GOT3 (cell line): Measurements from ENCODE around the gene IQCH.
"Not testable (repeated sequence)": the region's sequence is repeated elsewhere in the genome, so short reads cannot be mapped to it uniquely, and the experiment has no call there.

Experiments used
- DNase-seq: peaks from one replicate; lab custom pipeline; 2025; ENCODE audit warnings: mixed read lengths; lab: John Stamatoyannopoulos, UW

IQCH gene

DNA sequence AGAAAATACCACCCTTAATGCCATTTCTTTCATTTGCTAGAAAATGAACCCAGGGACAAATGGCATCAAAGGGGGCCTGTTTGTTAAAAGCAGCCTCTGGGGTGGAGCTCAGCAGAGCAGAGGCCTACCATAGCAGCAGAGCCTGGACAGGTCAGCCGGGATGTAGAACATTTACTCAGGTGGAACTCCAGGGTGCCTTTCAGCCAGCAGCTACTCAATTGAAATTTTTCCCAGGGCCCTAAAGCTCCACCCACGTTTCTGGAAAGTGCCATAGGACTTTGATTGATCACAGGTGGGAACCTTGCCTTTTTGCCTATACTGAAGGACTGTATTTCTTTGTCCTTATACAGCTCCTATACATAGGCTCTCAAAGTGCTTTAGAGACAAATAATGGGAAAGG lies 191.9 kb downstream of the IQCH start:
- no peak for DNase-seq

DNA sequence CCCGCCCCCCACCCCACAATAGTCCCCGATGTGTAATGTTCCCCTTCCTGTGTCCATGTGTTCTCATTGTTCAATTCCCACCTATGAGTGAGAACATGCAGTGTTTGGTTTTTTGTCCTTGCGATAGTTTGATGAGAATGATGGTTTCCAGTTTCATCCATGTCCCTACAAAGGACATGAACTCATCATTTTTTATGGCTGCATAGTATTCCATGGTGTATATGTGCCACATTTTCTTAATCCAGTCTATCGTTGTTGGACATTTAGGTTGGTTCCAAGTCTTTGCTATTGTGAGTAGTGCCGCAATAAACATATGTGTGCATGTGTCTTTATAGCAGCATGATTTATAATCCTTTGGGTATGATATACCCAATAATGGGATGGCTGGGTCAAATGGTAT lies 193.8 kb downstream of the IQCH start:
- DNase-seq: not testable (repeated sequence)

DNA sequence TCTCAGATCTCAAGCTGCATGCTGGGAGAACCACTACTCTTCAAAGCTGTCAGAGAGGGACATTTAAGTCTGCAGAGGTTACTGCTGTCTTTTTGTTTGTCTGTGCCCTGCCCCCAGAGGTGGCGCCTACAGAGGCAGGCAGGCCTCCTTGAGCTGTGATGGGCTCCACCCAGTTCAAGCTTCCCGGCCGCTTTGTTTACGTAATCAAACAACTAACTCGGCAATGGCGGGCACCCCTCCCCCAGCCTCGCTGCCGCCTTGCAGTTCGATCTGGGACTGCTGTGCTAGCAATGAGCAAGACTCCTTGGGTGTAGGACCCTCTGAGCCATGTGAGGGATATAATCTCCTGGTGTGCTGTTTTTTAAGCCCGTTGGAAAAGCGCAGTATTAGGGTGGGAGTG lies 199.1 kb downstream of the IQCH start:
- DNase-seq: not testable (repeated sequence)

DNA sequence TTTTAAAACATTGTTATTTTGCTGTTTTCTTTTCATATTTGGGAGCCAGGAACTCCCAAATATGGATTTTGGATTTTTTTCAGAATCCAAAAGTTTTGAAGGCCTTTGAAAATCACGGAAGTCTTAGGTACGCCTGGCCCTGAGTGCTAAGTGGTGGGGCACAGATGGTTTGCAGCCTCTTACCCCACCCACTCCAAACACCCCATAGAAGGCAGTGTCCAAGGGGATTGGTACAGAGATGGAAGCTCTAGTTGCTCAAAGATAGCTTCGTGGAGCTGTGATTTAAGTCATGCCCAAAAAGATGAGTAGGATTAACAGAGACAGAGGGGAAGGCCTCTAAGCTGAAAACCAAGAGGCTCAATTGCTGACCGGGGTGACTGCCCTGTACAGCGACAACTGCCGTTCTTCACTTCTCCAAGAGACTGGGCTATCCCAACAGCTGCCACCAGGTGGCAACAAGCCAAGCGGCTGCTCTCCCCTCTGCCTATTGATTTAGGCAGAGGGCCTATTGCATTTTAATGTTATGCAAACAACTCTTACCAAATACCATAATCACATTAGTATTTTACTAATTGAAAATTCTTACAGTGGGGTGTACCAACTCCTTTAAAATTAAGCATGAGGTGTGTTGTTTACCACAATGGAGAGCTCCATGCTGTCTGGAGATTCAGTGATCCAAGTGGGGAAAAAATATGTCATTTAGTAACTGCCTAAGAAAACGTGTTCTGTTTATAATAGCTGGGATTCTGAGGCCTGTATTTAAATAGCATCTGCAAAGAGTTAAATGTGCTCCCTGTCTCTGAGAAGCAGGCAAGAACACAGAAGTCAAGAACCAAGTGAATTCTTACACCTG lies 202.3 kb downstream of the IQCH start:
- peak; percentile 16 for DNase-seq

DNA sequence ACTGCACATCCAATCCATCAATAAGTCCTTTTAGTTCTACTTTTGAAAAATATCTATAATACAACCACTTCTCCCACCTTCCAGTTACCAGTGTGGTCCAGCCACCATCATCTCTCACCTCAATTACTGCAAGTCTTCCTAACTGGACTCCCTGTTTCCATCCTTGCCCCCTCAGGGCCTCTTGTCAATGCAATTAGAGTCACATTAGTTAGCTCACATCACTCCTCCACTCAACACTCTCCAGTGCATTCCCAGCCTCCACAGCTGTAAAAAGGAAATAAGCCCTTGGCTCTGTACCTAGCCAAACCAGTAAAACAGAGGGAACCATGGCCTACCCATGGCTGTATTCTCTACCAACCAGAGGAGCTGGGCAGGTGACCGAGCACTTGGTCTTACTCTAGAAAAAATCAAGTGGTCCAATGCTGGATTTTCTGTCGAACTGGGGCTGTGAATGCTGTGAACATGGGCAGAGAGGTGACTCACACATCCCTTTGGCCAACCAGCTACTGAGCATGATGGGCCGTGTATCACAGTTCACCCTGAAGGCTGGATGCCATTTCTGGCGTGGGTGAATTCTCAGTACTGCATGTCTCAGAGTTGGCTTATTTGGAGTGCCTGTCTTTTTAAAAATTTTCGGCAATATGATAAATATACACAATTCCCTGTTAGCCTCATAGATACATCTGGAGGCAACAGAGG lies 203.9 kb downstream of the IQCH start:
- no peak for DNase-seq

DNA sequence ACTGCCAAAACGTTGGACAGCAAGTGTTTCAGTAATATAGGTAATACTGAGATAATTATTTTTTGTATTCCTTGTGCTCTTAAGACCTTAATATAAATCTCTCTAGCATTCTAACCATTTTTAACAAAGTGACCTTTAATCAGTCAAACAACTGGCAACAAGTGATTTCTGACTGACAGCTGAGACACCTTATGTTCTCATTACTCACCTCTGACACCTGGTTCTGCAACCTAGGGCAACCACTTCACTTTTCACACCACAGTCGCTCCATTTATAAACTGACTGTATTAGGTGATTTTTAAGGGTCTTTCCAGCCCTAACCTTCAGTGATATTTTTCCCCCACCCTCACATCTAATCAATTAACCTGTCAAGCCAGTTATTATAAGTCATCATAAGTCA lies 205.9 kb downstream of the IQCH start:
- no peak for DNase-seq

DNA sequence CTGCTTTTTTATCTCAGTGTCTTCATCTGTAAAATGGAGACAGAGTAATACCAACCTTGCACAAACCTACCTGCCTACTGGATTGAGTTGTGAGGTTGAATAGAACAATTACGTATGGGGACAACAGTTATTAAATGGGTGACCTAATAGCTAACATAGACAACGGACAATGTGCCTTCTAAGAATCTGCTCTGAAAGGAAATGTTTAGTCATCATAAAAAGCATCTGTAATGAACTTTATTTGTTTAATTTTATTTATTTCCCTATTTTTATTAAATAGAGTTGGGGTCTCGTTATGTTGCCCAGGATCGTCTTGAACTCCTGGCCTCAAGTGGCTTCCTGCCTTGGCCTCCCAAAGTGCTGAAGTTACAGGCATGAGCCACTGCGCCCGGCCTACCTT lies 207.1 kb downstream of the IQCH start:
- DNase-seq: no peak

DNA sequence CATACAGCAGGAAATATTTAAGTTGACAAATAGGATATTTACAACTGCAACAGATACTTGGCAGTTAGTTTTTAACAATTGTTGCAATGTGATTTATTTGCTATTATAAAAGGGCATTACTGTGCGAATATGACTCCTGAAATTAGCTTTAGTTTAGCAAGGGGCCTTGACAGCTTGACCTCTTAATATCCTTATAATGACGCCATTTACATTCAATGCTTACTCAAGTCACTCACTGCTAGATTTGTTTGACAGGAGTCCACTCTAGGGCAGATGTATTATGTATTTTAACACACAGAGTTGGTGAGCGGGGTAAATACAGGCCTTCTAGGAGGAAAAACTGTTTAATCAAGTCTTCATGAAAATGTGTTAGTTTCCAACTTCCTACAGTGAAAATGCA lies 208.3 kb downstream of the IQCH start:
- DNase-seq: no peak

DNA sequence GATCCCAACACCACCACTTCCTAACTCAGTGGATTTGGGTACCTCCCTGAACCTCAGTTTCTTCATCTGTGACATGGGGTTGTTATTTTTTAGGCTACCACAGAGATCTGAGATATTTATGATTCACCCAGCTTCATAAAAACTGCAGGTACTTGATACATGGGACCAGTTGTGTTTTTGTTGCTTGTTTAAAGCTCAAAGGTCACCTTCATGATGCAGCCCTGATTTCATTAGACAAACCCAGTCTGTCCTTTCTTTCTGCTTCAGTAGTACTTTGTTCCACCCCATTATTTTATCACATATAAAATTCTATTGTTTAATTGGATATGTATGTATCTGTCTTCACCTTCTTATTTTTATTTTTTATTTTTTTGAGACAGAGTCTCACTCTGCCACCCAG lies 208.9 kb downstream of the IQCH start:
- DNase-seq: no peak

DNA sequence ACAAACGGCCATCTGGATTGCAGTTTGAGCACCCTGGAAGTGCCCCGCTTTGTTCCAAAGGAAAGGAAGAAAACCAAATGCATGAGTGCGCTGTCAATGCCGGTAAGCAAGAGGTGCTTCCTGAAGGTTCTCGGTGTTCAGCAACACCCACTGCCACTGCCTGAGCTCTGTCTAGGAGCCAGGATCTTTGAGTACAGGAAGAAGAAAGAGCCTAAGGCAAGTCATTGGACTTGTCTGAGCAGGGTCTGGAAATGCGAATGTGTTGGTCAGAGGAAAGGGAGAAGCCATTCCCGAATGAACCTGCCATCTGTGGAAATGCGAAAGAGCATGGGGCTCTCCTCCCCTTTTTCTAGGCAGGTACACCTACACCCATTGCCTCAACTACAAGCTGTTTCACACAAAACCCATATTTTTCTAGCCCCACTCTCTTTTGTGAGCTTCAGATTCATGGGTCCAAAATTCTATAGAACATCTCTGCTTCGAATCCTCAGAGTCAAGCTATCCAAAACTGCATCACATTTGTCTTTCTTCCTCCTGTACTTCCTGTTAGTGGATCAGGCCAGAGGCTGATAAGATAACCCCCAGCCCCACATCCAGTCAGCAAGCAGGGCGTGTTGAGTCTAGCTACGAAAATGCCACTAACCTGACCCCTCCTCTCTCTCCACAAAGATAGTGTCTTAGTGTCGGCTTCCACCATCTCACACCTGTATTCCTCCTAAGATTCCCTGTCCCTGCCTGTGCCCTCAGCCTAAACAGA lies 210.8 kb downstream of the IQCH start:
- no peak for DNase-seq

DNA sequence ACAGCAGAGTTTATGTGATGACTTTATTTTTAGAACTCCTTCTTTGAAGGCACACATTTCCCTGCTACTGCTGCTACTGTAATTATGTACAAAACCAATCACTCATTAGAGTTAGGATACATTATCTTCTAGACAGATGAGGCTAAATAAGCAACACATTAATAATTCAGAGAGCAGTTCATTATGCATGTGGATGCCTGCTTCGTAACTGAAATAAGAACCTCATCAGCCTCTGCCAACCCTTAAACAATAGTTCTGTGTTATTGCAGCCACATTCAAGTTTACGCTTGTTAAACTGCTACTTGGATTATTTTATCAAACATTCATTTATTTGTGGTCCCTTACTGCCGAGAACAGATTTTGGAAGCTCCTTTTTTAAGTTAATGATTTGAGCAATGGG lies 213.8 kb downstream of the IQCH start:
- no peak for DNase-seq

DNA sequence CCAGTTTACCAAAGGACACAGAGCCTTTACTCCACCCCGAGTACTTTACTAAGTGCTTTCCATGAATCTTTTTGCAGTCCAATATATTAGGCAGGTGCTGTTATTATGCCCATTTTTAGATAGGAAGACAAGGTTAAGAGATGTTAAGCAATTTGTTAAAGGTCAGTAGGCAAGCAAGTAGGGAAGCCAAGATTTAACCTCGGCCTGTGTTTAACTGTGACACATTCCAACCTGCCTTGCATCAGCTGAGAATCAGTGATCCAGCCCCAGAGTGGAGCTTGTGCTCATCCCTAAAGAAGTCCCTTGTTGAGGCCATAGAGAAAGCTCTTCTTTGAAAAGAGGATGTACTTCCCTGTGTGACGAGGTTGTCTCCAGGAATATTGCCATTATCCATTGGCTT lies 215.1 kb downstream of the IQCH start:
- DNase-seq: no peak

DNA sequence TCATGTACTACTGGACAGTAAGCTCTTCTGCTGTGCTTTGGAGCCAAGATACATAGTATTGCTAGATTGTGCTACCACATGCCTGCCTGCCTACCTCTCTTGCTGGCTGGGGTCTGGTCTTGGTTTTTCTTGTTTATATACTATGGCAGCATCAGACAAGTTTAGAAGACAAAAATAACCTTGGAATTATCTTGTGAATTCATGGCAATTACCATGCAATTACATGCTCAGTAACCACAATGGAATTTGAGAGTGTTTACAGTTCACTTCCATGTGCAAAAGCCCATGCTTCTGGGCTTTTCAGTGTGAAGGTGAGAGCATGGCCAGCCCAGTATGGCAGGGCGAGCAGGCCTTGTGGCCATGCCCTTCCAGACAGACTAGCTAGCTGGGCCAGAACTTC lies 218.4 kb downstream of the IQCH start:
- DNase-seq: no peak

DNA sequence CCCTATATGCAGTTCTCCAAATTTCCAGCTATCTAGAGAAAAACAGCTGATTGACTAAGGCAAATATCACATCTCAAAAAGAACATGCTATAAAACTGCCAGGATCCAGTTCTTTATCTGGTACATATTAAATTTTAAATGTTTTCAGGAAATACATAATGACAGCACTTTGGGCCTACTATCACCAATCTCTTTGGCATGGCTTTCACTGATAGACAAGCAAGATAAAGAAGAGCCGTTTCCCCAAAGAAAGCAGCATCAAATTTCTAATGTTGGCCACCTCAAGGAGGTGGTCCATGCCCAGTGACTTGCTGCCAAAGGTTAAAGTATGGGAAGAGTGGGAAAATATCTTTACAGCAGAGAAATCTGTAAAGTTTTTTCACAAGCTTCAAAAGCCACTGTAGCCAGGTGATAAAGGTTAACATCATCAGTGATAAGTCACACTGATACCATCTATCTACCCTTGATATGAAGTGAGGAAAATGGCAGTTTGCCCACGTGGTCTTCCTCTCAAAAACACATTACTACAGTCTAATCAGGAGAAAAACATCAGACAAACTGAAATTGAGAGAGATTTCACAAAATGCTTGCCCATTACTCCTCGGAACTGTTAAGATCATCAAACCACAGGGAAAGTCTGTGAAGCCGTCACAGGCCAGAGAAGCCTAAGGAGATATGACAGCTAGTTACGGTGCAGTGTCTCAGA lies 220.0 kb downstream of the IQCH start:
- no peak for DNase-seq

DNA sequence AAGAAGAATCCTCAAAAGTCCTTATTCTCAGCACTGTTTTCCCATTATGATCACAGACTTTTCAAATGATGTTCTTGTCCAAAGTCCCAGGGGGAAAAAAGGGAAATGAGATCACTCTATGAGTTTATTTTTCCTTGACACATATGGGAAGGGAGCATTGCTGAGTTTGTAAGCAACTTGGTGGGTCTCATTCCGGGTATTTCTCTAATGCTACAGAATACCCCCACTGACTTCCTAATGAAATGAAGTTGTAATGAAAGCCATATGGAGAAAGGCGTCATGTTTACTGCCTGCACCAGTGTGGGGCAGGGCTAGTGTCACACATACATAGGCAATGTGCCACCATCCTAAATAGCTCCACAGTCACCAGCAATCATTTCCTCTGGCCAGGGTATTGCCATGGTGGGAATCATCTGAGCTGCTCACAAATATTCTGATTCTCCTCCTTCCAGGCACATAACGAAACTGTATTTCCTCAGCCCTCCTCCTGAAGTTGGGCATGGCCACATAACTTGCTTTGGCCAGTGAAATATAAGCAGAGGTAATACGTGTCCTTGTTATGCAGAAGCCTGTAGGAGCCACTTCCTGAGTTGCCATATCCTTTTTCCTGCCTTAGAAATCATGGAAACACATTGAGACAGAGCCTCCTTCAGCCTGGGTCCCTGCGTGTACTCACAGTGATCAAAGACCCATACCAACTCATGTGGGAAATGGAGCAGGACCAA lies 225.4 kb downstream of the IQCH start:
- DNase-seq: no peak

DNA sequence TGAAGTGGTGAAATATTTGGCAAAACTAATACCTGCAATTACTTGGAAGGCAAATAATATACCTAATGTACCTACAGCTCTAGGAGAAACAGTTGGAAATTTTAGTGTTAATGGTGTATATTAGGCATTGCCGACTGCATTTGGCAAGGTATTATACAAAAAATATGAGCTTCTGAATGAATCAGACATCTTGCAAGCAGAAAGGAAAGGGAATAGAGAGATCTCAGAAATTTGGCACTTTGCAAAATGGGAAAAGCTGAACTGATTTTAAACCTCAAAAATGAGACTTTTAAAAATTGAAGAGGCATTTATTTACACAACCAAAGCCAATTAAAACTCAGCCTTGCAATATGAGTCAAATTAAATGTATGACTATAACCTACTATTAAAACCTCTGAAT lies 226.2 kb downstream of the IQCH start:
- no peak for DNase-seq

DNA sequence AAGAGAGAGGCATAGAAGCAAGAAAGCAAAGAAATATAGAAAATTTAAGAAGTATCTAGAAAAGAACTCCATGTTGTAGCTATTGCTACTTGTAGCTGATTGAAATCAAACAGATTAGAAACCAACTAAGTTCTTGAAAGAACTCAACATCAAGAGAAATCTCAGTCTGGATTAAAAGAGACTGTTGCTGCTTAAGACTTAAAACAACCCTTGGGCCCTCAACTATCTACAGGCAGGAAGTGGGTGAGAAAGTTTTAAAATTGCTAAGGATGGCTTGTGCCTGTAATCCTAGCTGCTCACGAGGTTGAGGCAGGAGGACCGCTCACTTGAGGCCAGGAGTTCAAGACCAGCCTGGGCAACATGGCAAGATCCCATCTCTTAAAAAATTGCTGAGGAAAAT lies 227.1 kb downstream of the IQCH start:
- no peak for DNase-seq

DNA sequence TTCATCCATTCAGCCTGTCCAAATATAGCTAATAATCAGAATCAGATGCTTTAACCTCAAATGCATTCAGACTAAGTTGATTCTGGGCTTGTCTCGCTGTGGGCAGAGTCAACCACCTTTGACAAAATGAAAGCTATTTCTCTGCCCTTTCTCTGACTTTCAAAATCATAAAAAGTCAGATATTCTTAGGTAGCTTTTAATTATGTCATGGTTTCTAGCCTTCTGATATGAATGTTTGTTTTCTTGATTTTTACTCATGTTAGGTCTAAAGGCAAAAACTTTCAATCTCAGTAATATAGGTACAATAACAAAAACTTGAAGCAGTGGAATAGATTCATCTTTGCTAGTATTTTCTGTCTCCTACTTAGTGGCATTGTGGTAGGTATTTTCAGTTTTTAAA lies 241.0 kb downstream of the IQCH start:
- no peak for DNase-seq

DNA sequence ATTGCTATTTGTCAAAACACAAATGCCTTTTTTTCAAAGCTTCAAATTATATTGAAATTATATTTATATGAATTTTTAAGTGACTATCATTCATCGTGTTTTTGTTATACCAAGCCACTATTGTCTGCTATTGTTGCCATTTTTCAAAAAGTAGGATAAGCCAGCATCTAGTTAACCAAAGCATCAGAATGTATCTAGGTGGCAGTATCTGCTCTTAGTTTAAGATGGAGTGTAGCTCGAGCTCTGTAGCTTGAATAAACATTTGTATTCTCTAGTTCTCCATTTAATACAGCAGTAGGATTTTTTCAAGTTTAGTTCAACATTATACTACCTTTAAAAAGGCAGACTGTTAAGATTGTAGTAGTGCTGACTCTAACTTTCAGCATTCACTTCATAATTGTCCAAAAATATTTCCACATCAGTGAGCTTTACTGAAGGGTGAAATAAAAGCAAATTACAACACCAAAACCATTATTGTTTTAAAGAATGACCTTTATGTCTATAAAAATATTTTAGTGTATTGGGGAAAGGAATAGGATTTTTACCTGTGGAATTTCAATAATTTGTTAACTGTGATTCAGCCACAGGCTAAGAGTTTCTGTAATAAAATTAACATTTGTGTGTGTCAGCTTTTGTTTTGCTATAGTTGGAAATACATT lies 246.7 kb downstream of the IQCH start:
- no peak for DNase-seq

DNA sequence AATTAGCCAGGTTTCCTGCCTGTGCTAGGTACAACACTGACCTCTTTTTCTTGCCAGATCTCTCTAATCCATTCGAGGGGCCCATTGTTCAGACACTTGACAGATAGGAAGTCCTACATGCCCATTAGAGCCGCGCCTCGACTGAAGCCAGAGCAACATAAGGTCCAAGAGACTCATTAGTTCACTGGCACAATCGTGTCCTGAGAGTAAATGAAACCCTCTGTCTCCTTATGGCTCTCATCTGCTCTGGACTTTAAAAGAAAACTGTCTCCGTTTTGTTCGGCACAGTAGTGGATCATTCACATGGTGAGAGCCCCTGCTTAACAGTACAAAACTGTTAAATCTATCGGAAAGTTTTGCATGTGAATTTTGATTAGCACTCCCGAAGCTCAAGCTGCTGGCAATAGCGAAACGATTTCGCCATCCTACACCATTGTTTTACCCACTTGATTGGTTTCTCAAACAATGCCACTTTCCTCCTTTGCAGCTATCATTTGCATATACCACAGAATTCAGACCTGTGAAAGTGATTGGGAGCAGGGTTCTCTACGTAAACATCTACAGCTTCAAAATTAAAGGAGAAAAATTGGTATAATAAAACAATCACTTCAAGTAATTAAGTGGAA lies 247.4 kb downstream of the IQCH start:
- no peak for DNase-seq

DNA sequence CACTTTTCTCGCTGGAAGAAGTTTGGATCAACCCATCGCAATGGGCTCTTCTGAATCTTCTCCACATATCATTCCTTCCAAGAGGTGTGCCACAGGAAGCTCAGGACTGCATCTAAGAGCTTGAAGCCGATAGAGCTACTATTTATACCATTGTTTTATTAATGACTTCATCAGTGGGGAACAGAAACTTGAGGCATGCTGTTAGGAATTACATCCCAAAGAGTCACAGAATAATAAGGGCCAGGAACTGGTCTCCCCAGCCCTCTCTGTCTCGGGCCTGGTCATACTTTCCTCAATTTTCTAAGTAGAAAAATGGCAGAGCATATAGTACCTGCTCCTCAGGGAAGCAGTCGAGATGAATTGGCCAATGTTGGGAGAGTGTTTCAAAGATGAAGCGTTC lies 249.5 kb downstream of the IQCH start:
- no peak for DNase-seq
